Fibroblast of lung (primary cell): ENCODE measurements around the gene PLA1A. TPM values are rescaled to one million over a fixed set of nuclear protein-coding genes. Genes with fewer than 3 reads are reported as not detected.
"Not testable (repeated sequence)": the region's sequence is repeated elsewhere in the genome, so short reads cannot be mapped to it uniquely, and the experiment has no call there.

Experiments
- DNase-seq, 2 donors: peaks; one replicate each; pipeline versions ENCODE4 v3.0.0 to v3.0.0-alpha.2; 2010; ENCODE audit warnings: low read depth in 2 of 2
- H2AFZ ChIP-seq: 2 replicates; pipeline ENCODE4 v1.5.1; 2012; ENCODE audit warnings: low read length, control low read depth, inconsistent platforms
- H3K27ac ChIP-seq: 2 replicates; pipeline ENCODE4 v1.5.1; 2011; ENCODE audit warnings: low read length, control low read depth; ENCODE audit not compliant: insufficient read depth
- H3K27me3 ChIP-seq: 2 replicates; pipeline ENCODE4 v1.5.1; 2011; ENCODE audit warnings: mild to moderate bottlenecking, low read length; ENCODE audit not compliant: control insufficient read depth, insufficient read depth
- H3K36me3 ChIP-seq: 2 replicates; pipeline ENCODE4 v1.5.1; 2011; ENCODE audit warnings: low read length; ENCODE audit not compliant: control insufficient read depth, insufficient read depth
- H3K4me1 ChIP-seq: 2 replicates; pipeline ENCODE4 v1.5.1; 2011; ENCODE audit warnings: low read length; ENCODE audit not compliant: control insufficient read depth, insufficient read depth; ENCODE audit errors: extremely low read depth
- H3K4me2 ChIP-seq: 2 replicates; pipeline ENCODE4 v1.5.1; 2011; ENCODE audit warnings: low read length, control low read depth; ENCODE audit not compliant: insufficient read depth; ENCODE audit errors: extremely low read depth
- H3K4me3 ChIP-seq, 4 experiments: fragments of 200-600 bp in 1 of 4; sonication (generic) in 1 of 4; replicated peaks in 1 of 4; 2 replicates each; pipeline ENCODE4 v1.5.1; 2011 to 2016; ENCODE audit warnings: low read length in 4 of 4, low read depth in 3 of 4, mild to moderate bottlenecking in 3 of 4, control low read depth in 2 of 4, inconsistent platforms in 1 of 4, mixed read lengths in 1 of 4; ENCODE audit not compliant: insufficient read depth in 1 of 4; ENCODE audit errors: control extremely low read depth in 1 of 4
- H3K79me2 ChIP-seq: 2 replicates; pipeline ENCODE4 v1.5.1; 2012; ENCODE audit warnings: mild to moderate bottlenecking, low read length, inconsistent platforms; ENCODE audit not compliant: control insufficient read depth, insufficient read depth
- H3K9ac ChIP-seq: 2 replicates; pipeline ENCODE4 v1.5.1; 2011; ENCODE audit warnings: mild to moderate bottlenecking, low read length, control low read depth; ENCODE audit not compliant: insufficient read depth
- H3K9me3 ChIP-seq: 2 replicates; pipeline ENCODE4 v1.5.1; 2012; ENCODE audit warnings: low read depth, low read length; ENCODE audit not compliant: control insufficient read depth, insufficient read depth
- H4K20me1 ChIP-seq: 2 replicates; pipeline ENCODE4 v1.5.1; 2011; ENCODE audit warnings: low read length; ENCODE audit not compliant: control insufficient read depth, insufficient read depth; ENCODE audit errors: extremely low read depth
- CTCF ChIP-seq, 2 donors: IDR thresholded peaks in 1 of 2; conservative IDR thresholded peaks in 1 of 2; 1 replicate in 1 of 2; 2 replicates in 1 of 2; pipeline ENCODE4 v1.5.1; 2011 to 2012; ENCODE audit warnings: low read length in 2 of 2, control low read depth in 1 of 2, inconsistent platforms in 1 of 2, low read depth in 1 of 2, mild to moderate bottlenecking in 1 of 2
- EZH2 ChIP-seq: IDR thresholded peaks from 2 replicates; pipeline ENCODE4 v1.5.1; 2012; ENCODE audit warnings: low read length, control low read depth, mild to moderate bottlenecking; ENCODE audit errors: missing control alignments
- polyA plus RNA-seq, 2 donors: library from polyadenylated mRNA; depleted of rRNA in 1 of 2; stranded (reverse) in 1 of 2; unstranded in 1 of 2; fragments of >200 nt; gene quantifications; 2 replicates each; pipeline ENCODE4 v1.2.1, GENCODE V29; 2011 to 2012; ENCODE audit warnings: missing spikeins in 1 of 2
- total RNA-seq: library from RNA; depleted of rRNA; stranded (reverse); fragments of >200 nt; gene quantifications from 2 replicates; pipeline ENCODE4 v1.2.1, GENCODE V29; 2014

PLA1A gene
- total and polyA plus RNA-seq, 2 donors (not counting 1 experiment from before 2014, with no cell fraction given), result under 0.01 TPM; not detected in 1

- Histone ChIP-seq H3K9ac (no peak overlapping the region), H3K9me3 (no peaks in the 10 kb centered on the region), H3K36me3 (no peaks in the 10 kb centered on the region), H2AFZ (no peak overlapping the region), H3K79me2 (no peaks in the 10 kb centered on the region), H3K4me1 (no peaks in the 10 kb centered on the region), H4K20me1 (no peaks in the 10 kb centered on the region), H3K4me2 (no peak overlapping the region), H3K27ac (no peak overlapping the region), H3K4me3 (no peak overlapping the region), H3K27me3 (no peaks in the 10 kb centered on the region)
- no peak for DNase-seq
- no peak for TF ChIP-seq CTCF (conservative IDR thresholded peaks at IDR 0.05 in 1 of 2, IDR thresholded peaks at IDR 0.05 in 1 of 2; ENCODE audit: low read depth in 1 of 2, low read length in 2 of 2)
- TF ChIP-seq EZH2, result no peak
Measured at GRCh38 chr3:119594066-119594465, 3.6 kb upstream of the PLA1A start.

GRCh38 chr3:119594929-119595328, 2.8 kb upstream of the PLA1A start:
- not testable (repeated sequence) for H3K36me3 ChIP-seq, H4K20me1 ChIP-seq, H3K4me1 ChIP-seq, DNase-seq, H3K9me3 ChIP-seq, H3K4me3 ChIP-seq, H3K9ac ChIP-seq, H3K27ac ChIP-seq, H3K4me2 ChIP-seq, H2AFZ ChIP-seq, H3K27me3 ChIP-seq, H3K79me2 ChIP-seq

GRCh38 chr3:119595639-119596334, 1.9 kb upstream of the PLA1A start:
- Histone ChIP-seq H3K36me3 (no peaks in the 10 kb centered on the region), H3K9me3 (no peaks in the 10 kb centered on the region), H3K4me2 (peak overlapping the region; percentile 56), H3K4me3 (peak overlapping the region in 1 of 4 experiments; percentile 3), H3K4me1 (no peaks in the 10 kb centered on the region), H3K27me3 (no peaks in the 10 kb centered on the region), H2AFZ (peak overlapping the region; percentile 31), H3K9ac (no peak overlapping the region), H3K79me2 (no peaks in the 10 kb centered on the region), H4K20me1 (no peaks in the 10 kb centered on the region), H3K27ac (no peak overlapping the region)
- DNase-seq, result peak in 1 of 2 donors; percentile 27
- no peak for TF ChIP-seq CTCF (conservative IDR thresholded peaks at IDR 0.05 in 1 of 2, IDR thresholded peaks at IDR 0.05 in 1 of 2; ENCODE audit: low read depth in 1 of 2, low read length in 2 of 2)
- no peak for TF ChIP-seq EZH2
